HepG2 (cell line): Measurements from ENCODE around the gene SAMM50. TPM values are rescaled to one million over a fixed set of nuclear protein-coding genes. Genes with fewer than 3 reads are reported as not detected.

Source experiments
- ATAC-seq: fragments of 200-7000 bp; cut with Tn5 transposase; 3 replicates; pipeline ENCODE4 v1.9.1; 2020; ENCODE audit warnings: mild to moderate bottlenecking, moderate library complexity
- BruUV-seq: library from RNA; stranded (reverse); fragments of 400-500 nt; replicated peaks from 2 replicates; lab custom pipeline; 2021; lab: Mats Ljungman, UMichigan
- CTCF ChIA-PET: fragments of 300-600 bp; formaldehyde crosslinking; extraction: SDS; loops from one replicate; lab custom pipeline; 2021; ENCODE audit warnings: low total read pairs, inconsistent platforms, low intra/inter-chr PET ratio; lab: Yijun Ruan, JAX
- POLR2A ChIA-PET: fragments of 350-600 bp; sonication (Branson Sonifier 250); formaldehyde crosslinking; loops from one replicate; lab custom pipeline; 2020; ENCODE audit warnings: antibody characterized with exemption, inconsistent platforms; lab: Yijun Ruan, JAX
- DNase-seq: peaks from one replicate; pipeline ENCODE4 v3.0.0-alpha.2; 2015; ENCODE audit warnings: low spot score
- FAIRE-seq: peaks from 3 replicates; lab custom pipeline; 2011; peaks lifted over from hg19 to GRCh38; lab: Jason Lieb, UNC
- H2AFZ ChIP-seq: one replicate; pipeline ENCODE4 v1.6.1; 2011; ENCODE audit warnings: low read length, inconsistent platforms
- H3K27ac ChIP-seq: fragments of 300-600 bp; 3 replicates; pipeline ENCODE4 v1.8.0; 2011; ENCODE audit warnings: mixed run types, mild to moderate bottlenecking, mixed read lengths, low read length, inconsistent platforms; ENCODE audit not compliant: insufficient read depth; ENCODE audit errors: extremely low read length
- H3K27me3 ChIP-seq, 2 experiments: fragments of 200-600 bp in 1 of 2; 2 replicates in 1 of 2; 3 replicates in 1 of 2; pipeline versions ENCODE4 v1.6.0 to v1.8.0; 2011; ENCODE audit warnings: low read length in 2 of 2, mild to moderate bottlenecking in 2 of 2, moderate library complexity in 2 of 2, inconsistent platforms in 1 of 2; ENCODE audit not compliant: insufficient read depth in 2 of 2, control insufficient read depth in 1 of 2
- H3K36me3 ChIP-seq, 2 experiments: fragments of 200-600 bp in 1 of 2; replicated peaks in 1 of 2; 2 replicates in 1 of 2; 3 replicates in 1 of 2; pipeline versions ENCODE4 v1.5.1 to v1.8.0; 2011; ENCODE audit warnings: low read length in 2 of 2, inconsistent platforms in 1 of 2; ENCODE audit not compliant: insufficient read depth in 2 of 2, control insufficient read depth in 1 of 2
- H3K4me1 ChIP-seq: 2 replicates; pipeline ENCODE4 v1.5.1; 2012; ENCODE audit warnings: low read length, inconsistent platforms; ENCODE audit not compliant: insufficient read depth
- H3K4me2 ChIP-seq: 2 replicates; pipeline ENCODE4 v1.6.0; 2011; ENCODE audit warnings: low read depth, low read length, inconsistent platforms
- H3K4me3 ChIP-seq, 3 experiments: fragments of 200-600 bp in 1 of 3; sonication (generic), shearing (Covaris generic) in 1 of 3; replicated peaks in 1 of 3; 2 replicates each; pipeline ENCODE4 v1.5.1; 2011 to 2016; ENCODE audit warnings: low read length in 3 of 3, inconsistent platforms in 2 of 3, low read depth in 2 of 3, mild to moderate bottlenecking in 2 of 3, control low read depth in 1 of 3, mixed read lengths in 1 of 3; ENCODE audit not compliant: insufficient read depth in 1 of 3
- H3K79me2 ChIP-seq: one replicate; pipeline ENCODE4 v1.6.1; 2011; ENCODE audit warnings: low read length, inconsistent platforms; ENCODE audit not compliant: insufficient read depth
- H3K9ac ChIP-seq: 2 replicates; pipeline ENCODE4 v1.6.0; 2011; ENCODE audit warnings: mild to moderate bottlenecking, low read depth, low read length, inconsistent platforms; ENCODE audit not compliant: insufficient read depth
- H3K9me3 ChIP-seq: 2 replicates; pipeline ENCODE4 v1.5.1; 2012; ENCODE audit warnings: mild to moderate bottlenecking, low read length
- H4K20me1 ChIP-seq: 2 replicates; pipeline ENCODE4 v1.6.0; 2011; ENCODE audit warnings: inconsistent platforms, mild to moderate bottlenecking, low read length, moderate library complexity; ENCODE audit not compliant: insufficient read depth
- AGO2 ChIP-seq: fragments of 200-400 bp; formaldehyde crosslinking; optimal IDR thresholded peaks from 2 replicates; pipeline ENCODE3; 2017; ENCODE audit warnings: mild to moderate bottlenecking, low read depth, low read length, moderate library complexity
- CBX1 ChIP-seq: IDR thresholded peaks from one replicate; pipeline ENCODE4 v1.6.1; 2016; ENCODE audit warnings: antibody characterized with exemption, low read depth
- HNF4A ChIP-seq: sonication (generic); formaldehyde crosslinking; IDR thresholded peaks from 2 replicates; pipeline ENCODE4 v1.4.0; 2020; ENCODE audit warnings: missing genetic modification reagents
- HOXA7 ChIP-seq: sonication (generic); formaldehyde crosslinking; IDR thresholded peaks from 2 replicates; pipeline ENCODE4 v1.8.1; 2022; ENCODE audit warnings: mild to moderate bottlenecking, missing genetic modification reagents, moderate library complexity
- MTF1 ChIP-seq: sonication (generic); formaldehyde crosslinking; IDR thresholded peaks from 2 replicates; pipeline ENCODE4 v1.5.0; 2020; ENCODE audit warnings: missing genetic modification reagents
- POLR2A ChIP-seq, 2 experiments: IDR thresholded peaks; 2 replicates each; pipeline ENCODE4 v1.6.1; 2011; ENCODE audit warnings: low read depth in 2 of 2, low read length in 2 of 2, mild to moderate bottlenecking in 1 of 2, moderate library complexity in 1 of 2; ENCODE audit not compliant: insufficient read depth in 1 of 2
- POLR2AphosphoS5 ChIP-seq: IDR thresholded peaks from 2 replicates; pipeline ENCODE4 v1.6.1; 2012; ENCODE audit warnings: low read depth, low read length
- XRCC5 ChIP-seq: fragments of 200-400 bp; formaldehyde crosslinking; optimal IDR thresholded peaks from 2 replicates; pipeline ENCODE3; 2017; ENCODE audit warnings: mild to moderate bottlenecking, low read length
- ZNF138 ChIP-seq: sonication (generic); formaldehyde crosslinking; IDR thresholded peaks from 2 replicates; pipeline ENCODE4 v1.5.0; 2020; ENCODE audit warnings: mild to moderate bottlenecking, low read depth, missing genetic modification reagents
- ZNF225 ChIP-seq: sonication (generic); formaldehyde crosslinking; IDR thresholded peaks from 2 replicates; pipeline ENCODE4 v1.4.0; 2020; ENCODE audit warnings: mild to moderate bottlenecking, missing genetic modification reagents
- ZNF263 ChIP-seq: sonication (generic); formaldehyde crosslinking; IDR thresholded peaks from 2 replicates; pipeline ENCODE4 v1.4.0; 2020; ENCODE audit warnings: missing genetic modification reagents
- WGBS: methylation state at CpG from one replicate; pipeline ENCODE4 v1.1.6; 2017; ENCODE audit warnings: low lambda C conversion rate; 5-methylcytosine and 5-hydroxymethylcytosine counted together
- in situ Hi-C: cut with HindIII; loops from 2 replicates; pipeline ENCODE4 v1.10.0; 2017; ENCODE audit warnings: low pct_unique_long_range_greater_than_20kb; ENCODE audit not compliant: extremely low pct_ligation_motif_present
- intact Hi-C: fragments of 100-400 bp; cut with micrococcal nuclease; formaldehyde crosslinking; loops from one replicate; pipeline ENCODE4 v1.10.0; 2022; ENCODE audit not compliant: unreplicated experiment
- polyA plus RNA-seq, 8 experiments: library from polyadenylated mRNA; depleted of rRNA in 3 of 8; stranded (reverse) in 7 of 8; unstranded in 1 of 8; fragments of >200 nt; fragmentation: Illumina TruSeq in 4 of 8; extraction: Trizol in 4 of 8; gene quantifications; 2 replicates each; pipeline versions ENCODE4 v1.2.1 to v1.2.3, GENCODE V29; 2011 to 2016; ENCODE audit warnings: low read depth in 4 of 8, missing spikeins in 1 of 8, mixed read lengths in 1 of 8; ENCODE audit not compliant: insufficient read depth in 1 of 8
- total RNA-seq, 5 experiments: library from RNA; depleted of rRNA; stranded (reverse); fragments of >200 nt; fragmentation: Illumina TruSeq; extraction: Trizol; gene quantifications; 2 replicates each; pipeline ENCODE4 v1.2.3, GENCODE V29; 2016; ENCODE audit warnings: low read depth in 1 of 5
- TF ChIP-seq, protein P1 (sequence below): IDR thresholded peaks from 2 replicates; pipeline ENCODE4 v1.6.1; 2016; ENCODE audit warnings: low read depth, control low read depth
- TF ChIP-seq, protein P2 (sequence below): sonication (generic); formaldehyde crosslinking; IDR thresholded peaks from 2 replicates; pipeline ENCODE4 v1.4.0; 2020; ENCODE audit warnings: mild to moderate bottlenecking, missing genetic modification reagents
- TF ChIP-seq, protein P3 (sequence below): sonication (generic); formaldehyde crosslinking; IDR thresholded peaks from 2 replicates; pipeline ENCODE4 v1.5.1; 2020; ENCODE audit warnings: mild to moderate bottlenecking, missing genetic modification reagents, moderate library complexity

The SAMM50 gene
- total and polyA plus RNA-seq, 2 of the 13 experiments (the other 11 are each of a cell fraction or from before 2014, with no cell fraction given) = 34.7 to 63.4 TPM

DNA sequence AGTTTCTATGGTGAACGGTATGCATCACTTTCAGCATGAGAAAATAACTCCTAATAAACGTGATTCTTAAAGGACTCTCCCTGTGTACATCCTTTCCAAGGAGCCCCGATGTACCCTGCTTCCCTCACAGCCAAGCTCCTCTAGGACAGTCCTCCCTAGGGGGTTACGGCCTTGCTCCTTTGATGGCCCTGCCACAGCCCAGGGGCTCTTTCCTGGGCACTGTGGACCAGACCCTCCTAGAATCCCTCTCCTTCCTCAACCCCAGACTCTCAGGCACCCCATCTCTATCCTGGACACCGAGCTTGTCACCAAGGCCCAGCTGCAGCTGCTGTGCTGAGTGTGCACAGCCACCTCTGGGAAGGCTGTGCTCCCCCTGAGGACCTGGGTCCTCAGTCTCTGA lies 3.9 kb upstream of the SAMM50 start:
- TF ChIP-seq POLR2AphosphoS5 (peak; percentile 39; the same call in 1 of the 2 replicates), POLR2A (IDR thresholded peaks at IDR 0.05; ENCODE audit: insufficient read depth in 1 of 2, low read depth in 2 of 2, low read length in 2 of 2) (peak in 1 of 2 experiments; percentile 29; a peak in 1 of 4 replicates), XRCC5 (no peak), ZNF263 (peak; percentile 78)
- TF ChIP-seq, protein P1, sequence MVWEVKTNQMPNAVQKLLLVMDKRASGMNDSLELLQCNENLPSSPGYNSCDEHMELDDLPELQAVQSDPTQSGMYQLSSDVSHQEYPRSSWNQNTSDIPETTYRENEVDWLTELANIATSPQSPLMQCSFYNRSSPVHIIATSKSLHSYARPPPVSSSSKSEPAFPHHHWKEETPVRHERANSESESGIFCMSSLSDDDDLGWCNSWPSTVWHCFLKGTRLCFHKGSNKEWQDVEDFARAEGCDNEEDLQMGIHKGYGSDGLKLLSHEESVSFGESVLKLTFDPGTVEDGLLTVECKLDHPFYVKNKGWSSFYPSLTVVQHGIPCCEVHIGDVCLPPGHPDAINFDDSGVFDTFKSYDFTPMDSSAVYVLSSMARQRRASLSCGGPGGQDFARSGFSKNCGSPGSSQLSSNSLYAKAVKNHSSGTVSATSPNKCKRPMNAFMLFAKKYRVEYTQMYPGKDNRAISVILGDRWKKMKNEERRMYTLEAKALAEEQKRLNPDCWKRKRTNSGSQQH (CRISPR knock-in tag) = no peak
- no peak for ATAC-seq
- H3K4me2 ChIP-seq = no peak overlapping the region
- peaks cover 0 to 3% of the 10 kb centered on the region in 2 experiments; a peak in 2 of 5 replicates for H3K36me3 ChIP-seq
- no peak overlapping the region for H2AFZ ChIP-seq
- intact Hi-C loops = no loop called here
- H3K9ac ChIP-seq = no peak overlapping the region
- H3K79me2 ChIP-seq = peaks cover 6% of the 10 kb centered on the region
- ChIA-PET POLR2A (no interaction called here), CTCF (no interaction called here)
- no peak overlapping the region for H3K27ac ChIP-seq
- no peaks in the 10 kb centered on the region for H4K20me1 ChIP-seq
- no peaks in the 10 kb centered on the region for H3K9me3 ChIP-seq
- no peak overlapping the region for H3K4me3 ChIP-seq
- FAIRE-seq = no peak
- in situ Hi-C loops = no loop called here
- peaks cover 13% of the 10 kb centered on the region for H3K4me1 ChIP-seq
- H3K27me3 ChIP-seq = no peaks in the 10 kb centered on the region; a peak in 1 of 5 replicates
- 84% methylated on average over 4 of the region's 5 CpGs for WGBS
- DNase-seq = no peak
- BruUV-seq = no TSS peak

DNA sequence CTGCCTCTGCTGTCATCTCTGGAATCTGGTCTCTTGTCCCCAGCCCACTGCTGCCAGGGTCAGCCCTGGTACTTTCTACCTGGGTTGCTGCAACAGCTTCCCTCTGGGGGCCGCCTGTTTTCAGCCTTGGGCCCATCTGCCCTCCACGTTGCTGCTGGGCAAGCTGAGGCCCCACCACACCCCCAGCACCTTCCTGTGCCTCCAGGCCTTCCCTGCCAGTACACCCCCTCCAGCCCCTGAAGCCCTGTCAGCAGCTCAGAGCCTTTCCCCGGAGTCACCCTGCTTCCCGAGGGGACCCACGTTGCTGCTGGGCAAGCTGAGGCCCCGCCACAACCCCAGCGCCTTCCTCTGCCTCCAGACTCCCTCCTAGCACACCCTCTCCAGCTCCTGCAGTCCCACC lies 3.3 kb upstream of the SAMM50 start:
- intact Hi-C loops = no loop called here
- H3K9me3 ChIP-seq = no peaks in the 10 kb centered on the region
- 75% methylated on average over 5 of the region's 7 CpGs for WGBS
- POLR2A ChIA-PET = no interaction called here
- H3K79me2 ChIP-seq = peaks cover 11% of the 10 kb centered on the region
- DNase-seq = no peak
- H3K27me3 ChIP-seq = no peaks in the 10 kb centered on the region; a peak in 1 of 5 replicates
- no peak for FAIRE-seq
- BruUV-seq = no TSS peak
- ATAC-seq = no peak
- H3K9ac ChIP-seq = no peak overlapping the region
- H3K4me3 ChIP-seq = no peak overlapping the region
- H3K27ac ChIP-seq = no peak overlapping the region
- in situ Hi-C loops = no loop called here
- H3K4me1 ChIP-seq = peaks cover 19% of the 10 kb centered on the region
- CTCF ChIA-PET = no interaction called here
- no peak overlapping the region for H3K4me2 ChIP-seq
- no peak overlapping the region for H2AFZ ChIP-seq
- H4K20me1 ChIP-seq = no peaks in the 10 kb centered on the region
- H3K36me3 ChIP-seq = no peaks in the 10 kb centered on the region; a peak in 1 of 5 replicates
- TF ChIP-seq ZNF138 (CRISPR knock-in tag) (no peak), ZNF225 (CRISPR knock-in tag) (no peak), HOXA7 (0 out of 2 replicates have a peak, but pooled peaks have one; percentile 27), HNF4A (CRISPR knock-in tag) (no peak), AGO2 (peak; percentile 88), MTF1 (CRISPR knock-in tag) (no peak), CBX1 (no peak), POLR2AphosphoS5 (peak; percentile 12; the same call in 1 of the 2 replicates)
- TF ChIP-seq, protein P2, sequence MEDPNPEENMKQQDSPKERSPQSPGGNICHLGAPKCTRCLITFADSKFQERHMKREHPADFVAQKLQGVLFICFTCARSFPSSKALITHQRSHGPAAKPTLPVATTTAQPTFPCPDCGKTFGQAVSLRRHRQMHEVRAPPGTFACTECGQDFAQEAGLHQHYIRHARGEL (CRISPR knock-in tag) = no peak
- TF ChIP-seq, protein P3, sequence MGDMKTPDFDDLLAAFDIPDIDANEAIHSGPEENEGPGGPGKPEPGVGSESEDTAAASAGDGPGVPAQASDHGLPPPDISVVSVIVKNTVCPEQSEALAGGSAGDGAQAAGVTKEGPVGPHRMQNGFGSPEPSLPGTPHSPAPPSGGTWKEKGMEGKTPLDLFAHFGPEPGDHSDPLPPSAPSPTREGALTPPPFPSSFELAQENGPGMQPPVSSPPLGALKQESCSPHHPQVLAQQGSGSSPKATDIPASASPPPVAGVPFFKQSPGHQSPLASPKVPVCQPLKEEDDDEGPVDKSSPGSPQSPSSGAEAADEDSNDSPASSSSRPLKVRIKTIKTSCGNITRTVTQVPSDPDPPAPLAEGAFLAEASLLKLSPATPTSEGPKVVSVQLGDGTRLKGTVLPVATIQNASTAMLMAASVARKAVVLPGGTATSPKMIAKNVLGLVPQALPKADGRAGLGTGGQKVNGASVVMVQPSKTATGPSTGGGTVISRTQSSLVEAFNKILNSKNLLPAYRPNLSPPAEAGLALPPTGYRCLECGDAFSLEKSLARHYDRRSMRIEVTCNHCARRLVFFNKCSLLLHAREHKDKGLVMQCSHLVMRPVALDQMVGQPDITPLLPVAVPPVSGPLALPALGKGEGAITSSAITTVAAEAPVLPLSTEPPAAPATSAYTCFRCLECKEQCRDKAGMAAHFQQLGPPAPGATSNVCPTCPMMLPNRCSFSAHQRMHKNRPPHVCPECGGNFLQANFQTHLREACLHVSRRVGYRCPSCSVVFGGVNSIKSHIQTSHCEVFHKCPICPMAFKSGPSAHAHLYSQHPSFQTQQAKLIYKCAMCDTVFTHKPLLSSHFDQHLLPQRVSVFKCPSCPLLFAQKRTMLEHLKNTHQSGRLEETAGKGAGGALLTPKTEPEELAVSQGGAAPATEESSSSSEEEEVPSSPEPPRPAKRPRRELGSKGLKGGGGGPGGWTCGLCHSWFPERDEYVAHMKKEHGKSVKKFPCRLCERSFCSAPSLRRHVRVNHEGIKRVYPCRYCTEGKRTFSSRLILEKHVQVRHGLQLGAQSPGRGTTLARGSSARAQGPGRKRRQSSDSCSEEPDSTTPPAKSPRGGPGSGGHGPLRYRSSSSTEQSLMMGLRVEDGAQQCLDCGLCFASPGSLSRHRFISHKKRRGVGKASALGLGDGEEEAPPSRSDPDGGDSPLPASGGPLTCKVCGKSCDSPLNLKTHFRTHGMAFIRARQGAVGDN (CRISPR knock-in tag) = peak; percentile 34; the same call in 1 of the 2 replicates
